ENCODE data around the gene FOXK2.
"Not testable (repeated sequence)": the region's sequence is repeated elsewhere in the genome, so short reads cannot be mapped to it uniquely, and the experiment has no call there.

Gene FOXK2

DNA sequence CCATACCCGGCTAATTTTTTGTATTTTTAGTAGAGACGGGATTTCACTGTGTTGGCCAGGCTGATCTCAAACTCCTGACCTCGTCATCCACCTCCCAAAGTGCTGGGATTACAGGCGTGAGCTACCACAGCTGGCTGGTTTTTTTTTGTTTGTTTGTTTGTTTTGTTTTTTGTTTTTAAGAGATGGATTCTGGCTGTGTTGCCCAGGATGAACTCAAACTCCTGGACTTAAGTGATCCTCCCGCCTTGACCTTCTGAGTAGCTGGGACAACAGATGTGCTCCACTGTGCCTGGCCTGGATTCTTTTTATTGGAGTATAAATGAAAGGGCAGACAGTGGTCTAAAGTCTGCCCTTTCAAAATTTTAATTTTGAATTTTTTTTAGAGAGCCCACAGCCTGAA lies 44.7 kb downstream of the FOXK2 start:
- DNase-seq (ENCODE audit: low read depth): no peak

- DNase-seq (ENCODE audit: low read depth): no peak
These were observed 46.0 kb downstream of the FOXK2 start for GRCh38 chr17:82565551-82565950.

DNA sequence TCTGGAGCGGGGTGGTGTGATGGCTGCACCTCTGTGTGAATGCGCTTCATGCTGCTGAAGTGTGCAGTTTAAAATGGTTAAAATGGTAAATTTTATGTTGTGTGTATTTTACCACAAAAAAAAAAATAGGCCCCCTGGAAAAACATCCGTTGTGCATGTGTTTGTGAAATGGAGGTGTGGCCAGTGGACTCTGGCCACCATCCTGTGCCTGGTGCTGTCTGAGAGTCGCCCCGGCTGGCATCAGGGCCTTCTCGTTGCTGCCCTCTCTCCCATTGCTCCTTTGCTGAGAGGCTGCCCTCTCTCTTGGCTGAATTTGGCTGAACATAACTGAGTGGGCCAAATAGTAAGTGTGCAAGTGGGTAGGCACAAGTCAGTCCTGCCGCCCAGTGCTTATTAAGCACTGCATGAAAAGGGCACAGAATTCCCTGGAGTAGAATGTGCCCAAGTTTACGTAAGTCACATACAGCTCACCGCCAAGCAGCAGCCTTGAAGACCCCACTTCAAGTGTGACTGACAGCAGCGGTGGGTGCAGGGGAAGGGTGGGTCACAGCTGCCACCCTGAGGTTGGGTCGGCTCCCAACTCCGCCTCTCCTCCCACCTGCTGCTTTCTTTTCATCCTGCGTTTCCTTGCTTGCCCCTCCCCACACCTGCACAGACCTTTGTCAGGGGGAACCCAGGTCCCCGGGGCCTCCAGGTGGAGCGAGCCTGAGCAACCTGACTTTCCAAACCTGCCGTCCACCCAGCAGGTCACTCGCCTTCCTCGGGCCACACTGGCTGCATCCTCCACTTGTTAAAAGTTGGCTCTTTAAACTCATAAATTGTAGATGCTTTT lies 46.8 kb downstream of the FOXK2 start:
- DNase-seq (ENCODE audit: low read depth): no peak

DNA sequence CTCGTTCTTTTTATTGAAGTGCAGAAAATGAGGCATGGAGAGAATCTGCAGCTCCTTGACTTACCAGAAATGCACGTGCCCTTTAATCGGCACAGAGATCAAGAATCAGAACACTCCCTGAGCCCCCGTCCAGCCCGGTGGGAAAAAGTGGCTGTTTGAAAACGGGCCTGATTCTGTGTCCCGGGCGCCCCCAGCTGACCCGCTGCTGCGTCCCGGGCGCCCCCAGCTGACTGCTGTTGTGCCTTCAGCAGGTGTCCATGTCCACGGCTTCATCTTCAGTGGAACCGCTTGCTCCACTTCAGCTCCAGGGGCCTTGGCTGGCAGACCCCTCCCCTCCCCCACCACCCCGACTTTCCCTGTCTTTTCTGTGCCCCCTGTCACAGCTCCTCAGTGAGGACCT lies 47.8 kb downstream of the FOXK2 start:
- DNase-seq (ENCODE audit: low read depth): no peak

DNA sequence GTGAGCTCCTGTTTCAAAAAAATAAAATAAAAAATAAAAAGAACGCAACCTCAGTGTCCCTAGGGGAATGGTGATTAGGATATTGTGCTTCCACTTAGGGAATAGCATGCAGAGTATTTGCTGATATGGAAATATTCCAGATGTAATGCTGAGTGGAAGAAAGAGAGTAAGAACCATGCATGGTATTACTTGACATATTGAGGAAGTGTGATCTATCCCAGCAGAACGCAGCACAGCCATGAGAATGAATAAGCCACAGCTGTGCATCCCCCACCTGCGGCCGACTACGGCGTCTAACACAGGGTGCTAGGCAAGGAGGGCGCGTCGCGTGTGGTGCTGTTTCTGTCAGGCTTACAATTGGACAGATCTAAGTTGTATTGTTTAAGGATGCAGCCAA lies 49.5 kb downstream of the FOXK2 start:
- DNase-seq (ENCODE audit: low read depth): no peak

DNA sequence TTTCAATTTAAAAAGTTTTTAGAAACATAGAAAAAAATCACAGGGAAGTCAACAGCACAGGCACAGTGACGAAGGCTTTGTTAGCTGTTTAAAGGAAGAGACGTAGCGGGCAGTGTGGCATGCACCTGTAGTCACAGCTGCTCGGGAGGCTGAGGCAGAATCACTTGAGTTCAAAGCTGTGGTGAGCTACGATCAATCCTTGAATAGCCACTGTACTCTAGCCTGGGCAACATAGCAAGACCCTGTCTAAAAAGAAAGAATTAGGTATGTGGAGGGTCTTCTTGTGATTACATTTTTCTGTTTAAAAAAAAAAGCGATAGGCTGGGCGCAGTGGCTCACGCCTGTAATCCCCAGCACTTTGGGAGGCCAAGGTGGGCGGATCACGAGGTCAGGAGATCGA lies 50.1 kb downstream of the FOXK2 start:
- DNase-seq (ENCODE audit: low read depth): no peak

DNA sequence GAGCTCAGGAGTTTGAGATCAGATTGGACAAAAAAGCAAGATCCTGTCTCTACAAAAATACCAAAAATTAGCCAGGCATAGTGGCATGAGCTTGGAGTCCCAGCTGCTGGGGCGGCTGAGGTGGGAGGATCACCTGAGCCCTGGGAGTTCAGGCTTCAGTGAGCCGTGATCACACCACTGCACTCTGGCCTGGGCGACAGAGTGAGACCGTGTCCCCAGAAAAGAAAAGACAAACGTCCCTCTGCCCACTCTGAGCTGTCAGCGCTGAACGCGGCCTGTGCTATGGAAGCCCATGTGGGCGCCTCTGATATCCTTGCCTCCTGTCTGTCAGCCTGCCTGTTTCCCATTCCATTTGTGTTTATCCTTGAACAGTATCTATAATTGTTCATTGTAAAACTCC lies 50.7 kb downstream of the FOXK2 start:
- no peak for DNase-seq (ENCODE audit: low read depth)

DNA sequence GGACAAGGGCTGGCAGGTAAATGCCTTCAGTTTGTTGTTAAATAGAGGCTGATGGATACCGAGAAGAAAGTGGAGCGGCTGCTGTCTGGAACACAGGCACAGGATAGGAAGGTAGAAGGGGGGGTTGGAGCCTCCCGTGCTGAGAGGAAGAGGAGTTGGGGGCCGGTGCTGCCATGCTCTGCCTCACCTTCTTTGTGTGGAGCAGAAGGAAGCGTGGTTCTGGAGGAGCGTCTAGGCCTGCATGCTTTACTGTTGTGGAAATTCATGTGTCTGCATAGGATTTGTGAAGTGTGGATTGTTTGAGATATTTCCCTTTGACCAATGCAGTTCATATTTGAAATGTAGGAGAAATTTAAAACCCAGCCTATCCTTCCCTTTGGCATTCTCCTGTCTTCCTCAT lies 52.3 kb downstream of the FOXK2 start:
- no peak for DNase-seq (ENCODE audit: low read depth)

GRCh38 chr17:82574041-82574440 lies 54.5 kb downstream of the FOXK2 start:
- DNase-seq (ENCODE audit: low read depth): no peak

- DNase-seq (ENCODE audit: low read depth): not testable (repeated sequence)
These were observed 56.2 kb downstream of the FOXK2 start for GRCh38 chr17:82575581-82576221.

DNA sequence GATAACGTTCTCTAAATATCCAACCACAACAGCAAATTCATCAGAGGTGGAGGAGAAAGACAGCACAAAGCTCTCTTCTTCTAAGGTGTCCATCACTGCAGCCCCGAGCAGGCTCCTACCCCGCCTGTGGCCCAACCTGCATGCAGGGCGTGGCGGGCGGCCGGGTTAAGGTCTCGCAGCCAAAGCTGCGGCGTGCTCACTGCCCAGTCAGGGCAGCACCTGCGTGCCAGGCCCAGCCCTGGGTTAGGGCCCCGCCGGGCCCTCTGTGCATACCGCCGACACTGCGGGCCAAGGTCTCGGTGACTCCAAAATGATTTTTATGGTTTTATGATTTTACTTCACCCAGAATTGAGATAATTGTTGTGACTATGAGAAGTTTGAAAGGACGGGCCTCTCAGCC lies 57.8 kb downstream of the FOXK2 start:
- no peak for DNase-seq (ENCODE audit: low read depth)

DNA sequence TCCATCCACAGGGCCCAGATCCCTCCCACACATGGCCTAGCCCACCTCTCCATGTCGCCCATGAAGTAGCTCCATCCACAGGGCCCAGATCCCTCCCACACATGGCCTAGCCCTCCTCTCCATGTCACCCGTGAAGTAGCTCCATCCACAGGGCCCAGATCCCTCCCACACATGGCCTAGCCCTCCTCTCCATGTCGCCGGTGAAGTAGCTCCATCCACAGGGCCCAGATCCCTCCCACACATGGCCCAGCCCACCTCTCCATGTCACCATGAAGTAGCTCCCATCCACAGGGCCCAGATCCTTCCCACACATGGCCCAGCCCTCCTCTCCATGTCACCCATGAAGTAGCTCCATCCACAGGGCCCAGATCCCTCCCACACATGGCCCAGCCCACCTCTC lies 60.4 kb downstream of the FOXK2 start:
- DNase-seq (ENCODE audit: low read depth): not testable (repeated sequence)

DNA sequence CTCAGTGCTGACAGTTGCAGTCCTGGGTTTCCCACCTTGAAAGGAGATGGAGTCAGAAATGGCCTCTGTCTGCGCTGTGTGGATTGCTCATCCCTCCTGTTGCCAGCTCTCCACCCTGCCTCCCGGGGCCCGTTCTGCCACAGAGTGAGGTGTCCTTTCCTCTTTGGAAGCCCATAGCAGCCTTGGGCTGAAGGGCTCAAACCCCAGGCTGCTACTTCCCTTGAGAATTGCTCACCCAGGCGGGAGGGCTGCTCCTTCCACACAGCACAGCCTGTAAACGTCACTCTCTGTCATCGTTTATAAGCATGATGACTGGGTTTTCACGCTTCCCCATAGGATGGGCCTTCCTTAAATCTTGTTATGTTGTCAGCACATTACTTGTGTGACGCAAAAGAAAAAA lies 62.7 kb downstream of the FOXK2 start:
- no peak for DNase-seq (ENCODE audit: low read depth)

DNA sequence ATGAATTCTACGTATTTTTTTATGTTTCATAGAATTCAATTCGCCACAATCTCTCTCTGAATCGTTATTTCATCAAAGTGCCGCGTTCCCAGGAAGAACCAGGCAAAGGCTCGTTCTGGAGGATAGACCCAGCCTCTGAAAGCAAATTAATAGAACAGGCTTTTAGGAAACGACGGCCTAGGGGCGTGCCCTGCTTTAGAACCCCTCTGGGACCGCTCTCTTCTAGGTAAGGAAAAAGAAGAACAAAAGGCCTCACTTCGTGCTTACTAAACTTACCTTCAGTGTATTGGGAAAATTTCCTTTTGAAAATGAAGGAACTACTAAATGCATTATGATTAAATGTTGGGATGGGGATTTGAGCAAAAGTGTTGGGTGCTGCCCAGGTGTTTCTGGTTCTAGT lies 63.2 kb downstream of the FOXK2 start:
- DNase-seq (ENCODE audit: low read depth): no peak

DNA sequence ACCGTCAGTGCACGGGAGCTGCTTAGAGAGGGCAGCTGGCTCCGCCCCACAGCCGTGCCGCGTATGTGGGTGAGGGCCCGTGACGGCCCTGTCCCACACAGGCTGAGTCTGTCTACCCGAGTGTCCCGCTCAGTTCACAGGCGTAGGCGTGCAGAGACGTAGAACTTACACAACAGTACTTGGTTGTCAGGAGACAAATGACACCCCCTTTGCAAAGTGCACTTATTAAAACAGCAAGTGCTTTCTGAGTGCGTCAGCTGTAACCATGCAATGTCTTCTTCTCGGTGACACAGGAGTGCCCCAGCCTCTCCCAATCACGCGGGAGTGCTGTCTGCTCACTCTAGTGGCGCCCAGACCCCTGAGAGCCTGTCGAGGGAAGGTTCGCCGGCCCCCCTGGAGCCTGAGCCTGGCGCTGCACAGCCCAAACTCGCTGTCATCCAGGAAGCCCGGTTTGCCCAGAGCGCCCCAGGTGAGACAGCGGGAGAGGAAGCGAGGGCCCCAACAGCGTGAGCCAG lies 64.2 kb downstream of the FOXK2 start:
- DNase-seq (ENCODE audit: low read depth): no peak

- not testable (repeated sequence) for DNase-seq (ENCODE audit: low read depth)
These were observed 66.5 kb downstream of the FOXK2 start for GRCh38 chr17:82585935-82586575.

- DNase-seq (ENCODE audit: low read depth): no peak
These were observed 67.2 kb downstream of the FOXK2 start for GRCh38 chr17:82586576-82587233.

DNA sequence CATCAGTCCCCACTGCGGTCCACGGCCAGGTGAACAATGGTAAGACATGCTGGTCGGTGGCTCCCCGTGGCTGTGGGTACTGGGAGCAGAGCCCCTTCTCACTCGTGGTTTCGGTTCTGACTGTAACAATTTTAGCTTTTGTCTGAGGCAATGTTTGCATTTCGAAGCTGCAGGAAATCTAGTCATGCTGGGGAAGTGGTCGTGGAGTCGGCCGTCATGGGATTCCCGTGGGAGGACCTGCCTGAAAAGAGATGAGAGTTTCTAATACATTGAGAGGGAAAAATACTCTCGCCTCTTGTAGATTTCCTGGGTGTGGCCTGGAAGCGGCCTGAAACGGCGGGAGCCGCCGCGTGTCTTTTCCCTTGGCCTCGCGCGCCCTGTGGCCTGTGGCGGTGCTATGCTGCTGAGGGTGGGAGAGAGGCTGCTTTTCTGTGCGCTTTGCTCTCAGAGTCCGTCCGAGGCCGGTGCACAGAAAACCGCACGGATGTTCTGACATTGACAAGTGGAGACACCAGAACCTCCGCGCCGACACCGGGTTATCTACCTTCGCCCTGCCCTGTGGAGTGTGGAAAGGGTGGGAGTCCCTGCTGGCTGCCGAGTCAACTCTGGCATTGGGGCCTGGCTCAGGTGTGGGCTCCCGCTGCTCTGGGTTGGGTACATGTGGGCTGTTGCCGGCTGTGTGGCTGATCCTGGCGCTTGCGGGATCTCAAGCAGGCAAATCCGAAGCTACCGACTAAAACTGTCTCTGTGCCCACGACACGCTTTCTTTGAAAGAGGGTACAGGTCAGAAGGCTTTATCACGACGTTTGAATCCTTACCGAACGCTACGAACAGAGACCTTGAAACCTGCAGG lies 67.9 kb downstream of the FOXK2 start:
- no peak for DNase-seq (ENCODE audit: low read depth)

DNA sequence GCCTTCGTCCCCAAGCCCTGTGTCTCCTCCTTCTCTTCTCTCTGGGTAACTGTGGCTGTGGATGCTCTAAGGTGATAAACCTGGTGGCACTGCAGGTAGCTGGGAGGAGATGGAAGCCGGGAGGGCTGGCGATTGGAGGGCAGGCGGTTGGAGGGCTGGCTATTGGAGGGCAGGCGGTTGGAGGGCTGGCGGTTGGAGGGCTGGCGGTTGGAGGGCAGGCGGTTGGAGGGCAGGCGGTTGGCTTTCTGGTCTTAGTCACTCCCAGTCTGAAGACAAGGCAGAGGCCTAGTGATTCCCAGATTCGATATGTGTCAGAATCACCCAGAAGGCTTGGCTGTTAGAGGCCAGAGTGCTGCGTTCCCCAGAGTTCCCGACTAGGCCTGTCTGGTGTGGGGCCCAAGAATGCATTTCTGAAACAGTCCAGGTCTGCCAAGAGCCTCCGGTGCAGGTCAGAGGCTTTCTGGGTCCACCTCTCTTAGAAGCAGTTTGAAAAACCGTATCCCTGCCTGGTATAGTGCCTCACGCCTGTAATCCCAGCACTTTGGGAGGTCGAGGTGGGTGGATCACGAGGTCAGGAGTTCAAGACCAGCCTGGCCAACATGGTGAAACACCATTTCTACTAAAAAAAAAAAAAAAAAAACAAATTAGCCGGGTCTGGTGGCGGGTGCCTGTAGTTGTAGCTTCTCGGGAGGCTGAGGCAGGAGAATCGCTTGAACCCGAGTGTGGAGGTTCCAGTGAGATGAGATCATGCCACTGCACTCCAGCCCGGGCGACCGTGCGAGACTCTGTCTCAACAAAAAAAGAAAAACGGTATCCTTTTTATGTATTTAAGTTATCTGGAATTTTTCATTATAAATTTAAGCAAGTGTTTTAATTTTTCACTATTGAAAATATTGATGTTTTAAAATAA lies 69.0 kb downstream of the FOXK2 start:
- DNase-seq (ENCODE audit: low read depth): no peak

DNA sequence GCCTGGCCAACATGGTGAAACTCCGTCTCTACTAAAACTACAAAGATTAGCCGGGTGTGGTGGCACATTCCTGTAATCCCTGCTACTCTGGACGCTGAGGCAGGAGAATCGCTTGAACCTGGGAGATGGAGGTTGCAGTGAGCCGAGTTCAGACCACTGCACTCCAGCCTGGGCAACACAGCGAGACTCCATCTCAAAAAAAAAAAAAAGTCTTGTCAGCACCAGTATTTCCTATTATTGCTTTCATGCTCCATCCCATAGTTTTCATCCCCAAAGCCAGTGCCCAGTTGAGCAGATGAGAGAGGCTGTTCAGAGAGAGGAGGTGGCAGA lies 70.3 kb downstream of the FOXK2 start:
- DNase-seq (ENCODE audit: low read depth): no peak

GRCh38 chr17:82590216-82590615 lies 70.7 kb downstream of the FOXK2 start:
- no peak for DNase-seq (ENCODE audit: low read depth)

Data from activated T-cell treated with anti-CD3 and anti-CD28 coated beads for 1 hour (primary cell).